Kasumi-1 (cell line): ENCODE results near the gene ECEL1.
"Not testable (repeated sequence)": the region's sequence is repeated elsewhere in the genome, so short reads cannot be mapped to it uniquely, and the experiment has no call there.

Experiments
- DNase-seq, 2 experiments: peaks; one replicate each; lab custom pipeline; 2025; lab: John Stamatoyannopoulos, UW

The ECEL1 gene

DNA sequence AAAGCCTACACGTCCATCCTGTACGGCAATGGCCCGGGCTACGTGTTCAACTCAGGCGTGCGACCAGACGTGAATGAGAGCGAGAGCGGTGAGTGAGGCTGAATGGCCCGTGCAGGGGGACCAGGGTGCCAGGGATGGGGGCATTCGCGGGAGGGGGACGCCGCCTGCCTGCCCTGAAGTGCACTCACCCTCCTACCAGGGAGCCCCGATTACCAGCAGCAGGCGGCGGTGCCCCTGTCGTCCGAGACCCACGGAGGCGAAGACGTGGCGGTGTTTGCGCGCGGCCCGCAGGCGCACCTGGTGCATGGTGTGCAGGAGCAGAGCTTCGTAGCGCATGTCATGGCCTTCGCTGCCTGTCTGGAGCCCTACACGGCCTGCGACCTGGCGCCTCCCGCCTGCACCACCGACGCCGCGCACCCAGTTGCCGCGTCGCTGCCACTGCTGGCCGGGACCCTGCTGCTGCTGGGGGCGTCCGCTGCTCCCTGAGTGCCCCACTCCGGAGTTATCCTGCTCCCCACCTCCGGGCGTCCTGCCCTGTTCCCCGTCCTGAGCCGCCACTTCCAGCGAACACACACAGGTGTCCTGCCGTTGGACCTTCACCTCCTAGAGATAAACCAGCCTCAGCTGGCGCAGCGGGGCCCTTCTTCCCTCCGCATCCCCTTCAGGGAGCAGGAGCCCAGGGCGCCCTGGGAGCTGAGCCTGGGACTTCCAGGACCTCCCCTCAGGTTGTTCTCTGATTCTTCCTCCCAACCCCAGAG lies 28.8 kb downstream of the ECEL1 start:
- no peak for DNase-seq

DNA sequence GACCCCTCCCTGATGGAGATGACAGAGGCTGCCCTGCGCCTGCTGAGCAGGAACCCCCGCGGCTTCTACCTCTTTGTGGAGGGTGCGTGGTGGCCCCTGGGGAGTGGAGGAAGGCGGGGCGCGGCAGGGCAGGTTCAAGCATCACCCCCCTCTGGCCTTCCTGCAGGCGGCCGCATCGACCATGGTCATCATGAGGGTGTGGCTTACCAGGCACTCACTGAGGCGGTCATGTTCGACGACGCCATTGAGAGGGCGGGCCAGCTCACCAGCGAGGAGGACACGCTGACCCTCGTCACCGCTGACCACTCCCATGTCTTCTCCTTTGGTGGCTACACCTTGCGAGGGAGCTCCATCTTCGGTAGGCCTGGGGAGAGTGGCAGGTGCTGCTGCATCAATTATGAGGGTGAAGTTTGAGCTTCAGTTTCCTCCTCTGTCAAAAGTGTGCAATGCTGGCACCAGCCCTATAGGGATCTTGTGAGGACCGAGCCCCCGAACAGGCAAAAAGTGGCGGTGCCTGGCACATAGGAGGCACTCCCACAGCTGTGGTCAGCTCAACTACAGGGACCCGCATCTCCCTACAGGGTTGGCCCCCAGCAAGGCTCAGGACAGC lies 29.5 kb downstream of the ECEL1 start:
- DNase-seq, result no peak

DNA sequence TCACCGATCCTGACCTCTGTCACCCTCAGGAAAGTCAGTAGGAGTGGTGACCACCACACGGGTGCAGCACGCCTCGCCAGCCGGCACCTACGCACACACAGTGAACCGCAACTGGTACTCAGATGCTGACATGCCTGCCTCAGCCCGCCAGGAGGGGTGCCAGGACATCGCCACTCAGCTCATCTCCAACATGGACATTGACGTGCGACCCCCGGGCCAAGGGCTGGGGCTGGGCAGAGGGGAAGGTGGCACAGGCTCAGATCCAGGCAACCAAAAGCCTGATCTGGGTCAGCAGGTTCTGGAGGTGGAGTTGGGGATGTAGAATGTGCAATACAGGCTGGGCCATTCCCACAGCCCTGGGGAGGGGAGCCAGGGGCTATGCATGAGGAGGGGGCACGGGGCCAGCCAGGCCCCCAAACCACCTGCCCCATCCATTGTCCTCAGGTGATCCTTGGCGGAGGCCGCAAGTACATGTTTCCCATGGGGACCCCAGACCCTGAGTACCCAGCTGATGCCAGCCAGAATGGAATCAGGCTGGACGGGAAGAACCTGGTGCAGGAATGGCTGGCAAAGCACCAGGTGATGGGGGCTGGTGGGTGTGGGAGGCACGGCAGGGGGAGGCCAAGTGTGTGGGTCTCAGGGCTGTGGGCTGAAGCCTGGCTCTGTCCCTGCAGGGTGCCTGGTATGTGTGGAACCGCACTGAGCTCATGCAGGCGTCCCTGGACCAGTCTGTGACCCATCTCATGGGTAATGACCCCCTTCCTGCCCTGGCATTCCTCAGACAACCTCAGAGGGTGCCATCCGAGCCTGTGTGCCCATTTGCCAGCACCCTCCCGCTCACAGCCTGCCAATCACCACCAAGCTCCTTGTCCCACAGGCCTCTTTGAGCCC lies 30.3 kb downstream of the ECEL1 start:
- no peak for DNase-seq

DNA sequence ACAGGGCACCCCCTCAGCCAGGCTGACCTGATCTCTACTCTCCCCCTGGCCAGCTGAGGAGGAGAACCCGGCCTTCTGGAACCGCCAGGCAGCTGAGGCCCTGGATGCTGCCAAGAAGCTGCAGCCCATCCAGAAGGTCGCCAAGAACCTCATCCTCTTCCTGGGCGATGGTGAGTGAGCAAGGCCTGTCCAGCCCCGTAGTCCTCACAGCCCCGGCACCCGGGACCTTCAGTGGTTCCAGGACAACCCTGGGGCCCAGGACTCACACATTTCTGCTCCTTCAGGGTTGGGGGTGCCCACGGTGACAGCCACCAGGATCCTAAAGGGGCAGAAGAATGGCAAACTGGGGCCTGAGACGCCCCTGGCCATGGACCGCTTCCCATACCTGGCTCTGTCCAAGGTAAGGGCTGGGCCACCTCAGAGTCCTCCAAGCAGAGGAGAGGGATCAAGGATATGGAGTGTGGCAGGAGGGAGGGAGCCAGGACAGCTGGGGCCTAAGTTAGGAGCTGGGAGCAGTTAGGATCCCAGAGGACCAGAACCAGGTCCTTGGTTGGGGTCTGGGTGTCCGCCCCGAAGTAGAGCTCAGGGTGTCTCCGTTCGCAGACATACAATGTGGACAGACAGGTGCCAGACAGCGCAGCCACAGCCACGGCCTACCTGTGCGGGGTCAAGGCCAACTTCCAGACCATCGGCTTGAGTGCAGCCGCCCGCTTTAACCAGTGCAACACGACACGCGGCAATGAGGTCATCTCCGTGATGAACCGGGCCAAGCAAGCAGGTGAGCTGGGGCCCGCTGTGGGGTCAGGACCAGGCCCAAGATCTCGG lies 31.1 kb downstream of the ECEL1 start:
- DNase-seq, result no peak

DNA sequence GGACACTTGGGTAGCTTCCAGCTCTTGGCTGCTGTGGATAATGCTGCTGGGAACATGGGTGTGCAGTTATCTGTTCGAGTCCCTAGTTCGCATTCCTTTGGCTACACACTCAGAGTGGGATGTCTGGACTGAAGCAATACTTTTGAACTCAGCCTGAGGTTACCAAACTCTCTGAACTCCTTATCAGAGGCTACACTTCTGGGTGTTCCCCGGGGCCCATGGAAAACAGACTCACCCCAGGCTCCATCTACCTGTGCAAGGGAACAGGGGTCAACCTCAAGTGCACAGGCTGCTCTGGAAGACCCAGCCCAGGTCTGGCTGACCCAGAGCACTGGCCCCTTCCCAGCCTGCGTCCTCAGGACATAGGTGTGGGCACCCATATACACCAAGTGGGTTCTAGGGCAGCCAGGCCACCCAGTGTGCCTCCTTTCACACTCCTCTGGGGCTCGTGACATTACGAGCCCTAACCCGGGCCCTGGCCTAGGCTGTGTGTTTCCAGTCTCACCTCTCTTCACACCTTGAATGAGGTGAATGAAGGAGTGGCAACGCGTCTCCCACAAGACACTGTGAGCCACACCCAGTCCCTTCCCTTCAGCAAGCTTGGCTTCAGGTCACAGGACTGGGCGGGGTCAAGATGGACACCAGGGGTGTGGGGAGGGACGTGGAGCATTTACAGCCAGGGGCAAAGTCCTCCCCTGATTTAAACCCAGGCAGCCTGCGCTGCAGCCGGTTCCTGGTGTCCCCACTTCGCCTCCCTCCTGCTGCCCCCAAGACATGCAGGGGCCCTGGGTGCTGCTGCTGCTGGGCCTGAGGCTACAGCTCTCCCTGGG lies 32.0 kb downstream of the ECEL1 start, which contains the start of gene ALPI:
Gene ALPI, plus strand, starts transcription at position 728 of the 830 bp plus-strand sequence. Its CDS starts 47 bp downstream, at position 775.
- DNase-seq, result no peak

DNA sequence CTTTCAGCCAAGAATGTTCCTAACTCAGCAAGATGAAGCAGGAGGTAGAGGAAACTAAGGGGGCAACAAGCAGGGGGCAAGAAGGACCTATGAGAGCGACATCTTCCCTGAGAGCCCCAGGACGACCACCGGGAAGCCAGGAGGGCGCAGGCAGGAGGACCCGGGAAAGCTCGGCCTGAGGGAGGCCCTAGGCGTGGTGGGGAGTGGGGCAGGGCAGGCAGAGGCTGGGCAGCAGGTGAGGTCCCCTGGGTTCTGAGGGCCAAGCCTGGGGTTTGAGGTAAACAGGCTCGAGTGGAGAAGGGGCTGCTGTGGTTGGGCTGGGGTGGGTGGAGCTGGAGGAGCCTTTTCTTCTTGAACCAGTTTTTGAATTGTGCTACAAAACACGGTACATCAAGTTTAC lies 33.0 kb downstream of the ECEL1 start:
- no peak for DNase-seq

DNA sequence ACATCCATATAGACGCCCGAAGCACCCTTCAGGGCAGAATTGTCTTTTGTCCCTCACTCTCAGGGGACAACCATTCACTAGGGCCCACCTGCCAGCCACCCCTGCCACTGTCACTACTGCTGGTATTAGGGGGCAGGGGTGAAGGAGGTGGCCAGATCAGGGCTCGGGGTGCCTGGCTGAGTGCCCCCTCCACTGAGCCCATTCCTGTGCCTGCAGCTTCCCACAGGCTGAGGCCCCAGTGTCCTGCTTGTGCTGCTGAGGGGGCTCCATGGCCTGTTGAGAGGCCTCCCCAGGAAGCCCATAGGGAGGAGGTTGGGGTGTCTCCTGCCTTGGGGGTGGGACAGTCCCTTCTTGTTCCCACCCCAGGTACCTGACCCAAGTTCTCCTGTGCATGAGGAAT lies 36.0 kb downstream of the ECEL1 start:
- not testable (repeated sequence) for DNase-seq

DNA sequence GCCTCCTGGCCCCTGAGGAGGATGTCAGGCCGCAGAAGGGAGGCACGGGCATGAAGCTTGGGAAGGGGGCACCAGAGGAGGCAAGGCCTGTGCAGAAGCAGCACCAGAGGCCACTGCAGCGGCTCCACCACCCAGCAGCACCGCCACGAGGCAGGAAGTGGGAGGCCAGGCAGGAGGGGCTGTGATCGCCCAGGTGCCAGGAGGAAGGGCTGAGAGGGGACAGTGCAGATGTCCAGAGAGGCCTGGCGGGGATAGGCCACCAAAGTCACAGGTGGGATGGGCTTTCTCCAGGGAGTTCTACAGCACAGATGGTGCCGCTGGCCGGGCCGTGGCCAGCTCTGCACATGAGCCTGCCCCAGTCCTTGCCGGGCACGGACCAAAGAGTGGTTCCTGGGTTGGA lies 37.7 kb downstream of the ECEL1 start:
- DNase-seq, result no peak

DNA sequence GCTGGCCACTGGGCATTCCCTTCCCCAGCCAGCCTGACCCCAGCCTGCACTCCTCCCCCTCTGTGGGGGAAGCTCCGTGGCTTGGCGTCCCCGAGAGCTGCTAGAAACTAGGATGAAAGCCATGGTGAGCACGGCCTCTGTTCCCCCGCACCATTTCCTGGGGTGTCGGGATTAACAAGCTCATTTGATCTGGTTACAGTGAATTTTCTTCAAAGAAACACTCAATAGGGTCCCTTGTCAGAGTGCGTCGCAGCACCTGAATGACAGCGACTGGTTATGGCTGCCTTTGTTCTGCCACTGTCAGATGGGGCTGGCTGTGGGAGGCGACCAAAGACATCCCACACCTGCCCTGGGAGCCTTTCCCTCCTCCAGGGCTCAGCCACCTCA lies 39.3 kb downstream of the ECEL1 start:
- DNase-seq, result no peak

DNA sequence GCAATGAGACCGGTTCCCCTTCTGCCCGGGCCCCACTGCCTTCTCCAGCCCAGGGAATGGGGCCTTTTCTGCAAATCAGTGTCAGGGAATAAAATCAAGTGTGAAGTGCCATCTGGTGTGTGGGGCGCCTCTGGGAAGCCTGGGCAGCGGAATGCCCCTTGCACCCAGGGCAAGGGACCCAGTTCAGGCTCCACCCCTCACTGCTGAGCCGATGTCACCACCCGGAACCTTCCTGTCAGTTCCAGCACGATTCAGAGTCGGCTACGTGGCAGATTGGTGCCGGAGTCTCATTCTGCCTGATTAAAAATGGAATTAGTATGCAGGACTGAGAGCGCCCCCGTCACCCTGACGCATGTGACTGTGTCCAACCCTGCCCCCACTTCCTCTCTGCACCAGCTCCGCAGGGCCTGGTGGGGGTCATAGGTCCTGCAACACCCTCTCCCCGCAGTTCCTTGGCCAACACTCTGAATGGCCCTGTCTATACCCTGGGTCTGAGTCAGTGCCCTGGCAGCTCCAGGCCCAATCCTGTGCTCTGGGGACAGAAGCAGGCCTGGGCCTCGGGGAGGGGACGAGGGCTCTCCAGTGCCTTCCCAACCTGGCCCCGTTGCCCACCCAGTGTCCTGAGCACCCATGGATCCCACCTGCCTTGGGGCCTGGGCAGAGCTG lies 39.9 kb downstream of the ECEL1 start:
- no peak for DNase-seq

DNA sequence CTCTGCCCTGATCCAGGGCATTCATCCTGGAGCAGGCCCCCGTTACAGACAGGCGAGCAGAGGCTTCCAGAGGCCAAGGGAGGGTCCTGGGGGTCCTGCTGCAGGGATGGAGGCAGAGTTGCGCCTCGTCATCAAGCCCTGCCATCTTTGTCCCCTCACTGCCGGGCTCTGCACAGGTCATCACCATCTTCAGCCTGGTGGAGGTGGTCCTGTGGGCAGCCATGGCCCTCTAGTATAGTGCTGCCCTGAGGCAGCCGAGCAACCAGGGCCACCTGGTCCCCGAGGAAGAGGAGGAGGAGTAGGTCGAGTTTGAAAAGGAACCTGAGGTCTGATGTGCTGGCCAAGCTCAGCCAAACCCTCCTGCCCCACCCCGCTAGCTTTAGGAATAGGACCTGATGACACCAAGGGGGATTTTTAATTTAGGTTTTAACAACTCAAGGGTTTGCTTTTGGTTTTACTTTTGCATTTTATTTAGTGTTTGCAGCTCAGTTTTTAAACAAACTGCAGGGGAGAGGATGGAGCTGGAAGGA lies 40.5 kb downstream of the ECEL1 start:
- DNase-seq, result no peak

DNA sequence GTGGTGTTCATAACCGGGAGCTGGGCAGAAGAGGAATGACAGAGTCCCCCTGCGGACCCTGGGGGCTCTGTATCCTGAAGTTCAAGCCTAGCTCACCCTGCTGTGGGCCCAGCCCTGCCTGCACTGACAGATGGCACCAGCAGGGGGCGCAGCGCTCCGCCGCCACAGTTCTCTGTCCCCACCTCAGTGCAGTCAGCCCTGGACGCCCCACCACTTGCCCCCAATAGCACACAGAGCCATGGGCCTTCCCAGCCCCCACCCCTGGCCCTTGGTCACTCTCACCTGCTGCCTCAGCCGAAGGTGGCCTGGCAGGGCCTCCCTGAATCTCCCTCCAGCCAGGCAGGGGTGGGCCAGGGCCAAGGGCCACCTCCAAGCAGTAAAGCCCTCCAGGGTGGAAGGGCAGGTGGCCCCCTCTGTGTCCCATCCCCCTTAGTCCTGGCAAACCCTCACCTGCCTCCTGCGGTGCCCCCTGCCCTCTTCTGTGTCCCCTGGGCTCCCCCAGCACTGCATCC lies 41.3 kb downstream of the ECEL1 start:
- DNase-seq, result not testable (repeated sequence)

DNA sequence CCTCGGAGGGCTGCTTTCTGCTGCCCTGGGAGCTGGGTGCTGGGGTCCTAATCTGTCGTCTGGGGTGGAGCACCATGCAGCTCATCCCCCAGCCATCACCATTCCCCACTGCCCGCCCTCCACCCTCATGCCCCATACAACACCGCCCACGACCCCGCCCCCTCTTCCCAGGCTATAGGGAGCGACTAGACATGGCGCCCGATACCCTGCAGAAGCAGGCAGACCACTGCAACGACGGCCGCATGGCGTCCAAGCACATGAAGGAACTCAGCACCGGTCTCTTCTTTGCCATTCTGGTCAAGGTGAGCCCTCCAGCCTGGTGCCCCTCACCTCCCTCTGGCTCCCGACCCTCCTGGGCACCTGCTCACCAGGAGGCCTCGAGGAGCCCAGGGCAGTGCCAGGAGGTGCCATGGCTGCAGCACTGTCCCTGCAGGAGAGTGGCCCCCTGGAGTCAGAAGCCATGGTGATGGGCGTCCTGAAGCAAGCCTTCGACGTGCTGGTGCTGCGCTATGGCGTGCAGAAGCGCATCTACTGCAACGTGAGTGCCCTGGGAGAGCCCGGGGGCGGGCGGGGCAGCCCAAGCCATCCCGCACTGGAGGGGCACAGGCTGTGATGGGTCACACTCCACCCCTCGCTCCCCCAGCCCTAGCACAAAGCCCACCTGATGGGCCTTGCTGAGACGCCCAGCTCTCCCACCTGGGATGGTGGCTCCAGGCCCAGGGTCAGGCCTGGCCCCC lies 42.3 kb downstream of the ECEL1 start:
- DNase-seq, result not testable (repeated sequence)

DNA sequence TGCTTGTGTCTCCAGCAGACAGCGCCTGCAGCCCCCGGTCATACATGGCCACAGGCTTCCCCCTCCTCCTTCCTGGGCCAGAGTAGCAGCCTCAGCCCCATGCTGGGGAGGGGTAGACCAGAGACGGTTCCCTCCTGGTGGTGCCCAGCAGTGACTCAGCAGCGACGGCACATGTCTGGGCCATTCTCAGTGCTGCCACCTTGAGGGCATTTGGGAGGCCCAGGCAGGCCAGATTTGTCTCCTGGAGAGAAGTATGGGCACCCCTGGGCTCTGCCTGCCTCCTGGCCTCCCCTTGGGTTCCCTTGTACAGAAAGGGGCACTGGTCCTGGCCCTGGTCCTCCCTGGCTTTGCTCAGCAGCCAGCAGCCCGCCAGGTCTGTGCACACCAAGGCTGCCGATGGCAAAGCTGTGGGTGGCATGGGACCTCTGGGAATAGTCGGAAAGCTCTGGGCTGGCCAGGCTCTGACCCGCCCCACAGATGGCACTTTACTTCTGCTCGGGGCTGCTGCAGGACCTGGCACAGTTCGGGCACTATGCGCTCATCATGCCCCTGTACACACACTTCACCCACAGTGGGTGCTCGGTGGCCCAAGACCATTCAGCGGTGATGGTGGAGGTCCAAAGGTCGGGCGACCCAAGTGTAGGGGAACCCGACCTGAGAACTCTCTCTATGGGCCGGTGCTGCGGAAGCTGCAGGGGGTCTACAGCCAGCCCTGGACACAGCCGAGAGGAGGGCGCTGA lies 43.1 kb downstream of the ECEL1 start:
- DNase-seq, result peak; percentile 20 to 33

DNA sequence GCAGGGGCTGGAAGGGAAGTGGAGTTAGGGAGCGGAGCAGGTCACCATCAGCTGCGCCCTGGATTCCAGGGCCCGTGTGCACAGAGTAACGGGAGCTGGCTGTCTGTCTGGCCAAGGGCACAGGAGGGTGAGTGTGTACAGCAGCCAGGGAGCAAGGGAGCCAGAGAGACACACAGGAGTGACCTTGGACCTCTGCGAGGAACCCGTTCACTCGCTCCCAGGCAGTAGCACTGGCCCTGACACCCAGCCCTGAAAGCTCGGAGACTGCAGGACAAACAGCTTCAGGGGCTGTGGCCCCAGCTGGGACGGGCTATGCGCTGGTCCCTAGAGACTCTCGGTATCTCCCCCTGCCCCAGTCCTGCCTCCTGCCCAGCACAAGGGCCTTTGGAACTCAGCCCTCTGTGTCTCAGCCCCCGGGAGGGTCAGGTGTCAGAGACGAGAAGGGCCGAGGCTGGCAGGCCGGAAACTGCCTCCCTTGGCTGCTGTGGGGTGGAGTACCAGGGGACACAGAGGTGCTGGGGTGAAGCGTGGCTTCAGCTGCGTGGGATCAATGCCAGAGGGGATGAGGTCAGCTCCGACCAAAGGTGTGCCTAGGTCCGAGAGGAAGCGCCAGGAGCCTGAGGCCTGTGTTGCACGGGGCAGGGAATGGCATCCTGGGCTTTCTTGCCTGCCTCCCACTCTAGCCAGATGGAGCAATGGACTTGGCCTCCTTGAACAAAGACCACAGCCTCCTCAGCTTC lies 43.8 kb downstream of the ECEL1 start:
- DNase-seq, result not testable (repeated sequence)

DNA sequence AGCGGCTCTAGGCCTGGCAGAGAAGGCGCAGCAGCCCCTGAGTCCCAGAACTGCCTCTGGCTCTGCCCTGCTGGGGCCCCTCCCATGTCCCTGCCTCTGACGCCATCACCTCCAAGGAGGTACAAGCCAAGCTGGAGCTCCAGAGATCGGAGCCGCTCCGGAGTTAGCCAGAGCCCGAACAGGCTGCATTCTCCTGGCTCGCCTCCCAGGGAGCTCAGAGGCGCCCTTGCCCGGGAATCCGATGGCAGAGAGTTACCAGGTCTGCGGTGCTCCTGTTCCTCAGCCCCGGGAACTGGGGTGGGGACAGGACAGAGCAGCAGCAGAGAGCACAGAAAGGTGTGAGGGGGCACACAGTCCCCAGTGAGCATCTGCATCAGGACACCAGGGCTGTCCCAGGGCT lies 44.6 kb downstream of the ECEL1 start:
- not testable (repeated sequence) for DNase-seq

DNA sequence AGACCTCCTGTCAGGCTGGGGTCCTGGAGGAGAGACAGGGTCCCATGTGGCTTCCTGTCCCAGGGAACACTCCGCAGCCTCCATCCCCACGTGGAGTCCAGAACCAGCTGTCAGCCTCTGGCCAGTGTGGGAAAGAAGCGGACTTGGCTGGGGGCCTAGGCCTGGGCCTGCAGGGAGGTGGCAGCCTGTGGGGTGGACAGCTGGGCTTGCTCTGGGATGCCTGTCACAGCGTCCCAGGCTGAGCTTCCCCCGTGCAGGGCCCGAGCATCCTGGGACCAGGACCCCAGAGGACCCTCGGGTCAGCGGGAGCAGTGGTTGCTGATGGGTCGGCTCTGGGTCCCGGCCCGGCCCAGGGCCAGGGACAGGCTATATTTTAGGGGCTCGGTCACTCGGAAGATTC lies 45.2 kb downstream of the ECEL1 start:
- not testable (repeated sequence) for DNase-seq

DNA sequence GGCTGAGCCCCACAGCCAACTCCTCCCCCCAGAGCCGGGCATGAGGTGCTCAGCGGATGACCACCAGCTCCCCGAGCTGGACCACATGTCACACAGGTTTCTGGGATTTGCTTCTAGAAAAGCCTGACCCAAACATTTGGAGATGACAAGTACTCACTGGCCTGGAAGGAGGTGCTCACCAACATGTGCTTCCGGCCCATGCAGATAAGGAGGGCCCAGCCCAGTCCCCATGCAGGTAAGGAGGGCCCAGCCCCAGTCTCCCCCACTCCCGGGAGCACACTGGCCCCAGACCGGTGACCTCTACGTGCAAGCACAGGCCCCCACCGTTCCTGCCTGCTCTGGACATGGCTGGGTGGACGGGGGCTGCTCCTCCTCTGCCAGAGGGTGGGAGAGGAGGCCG lies 45.7 kb downstream of the ECEL1 start:
- DNase-seq, result not testable (repeated sequence)
